GM08714 (cell line): Measurements from ENCODE around the gene AMACR.
"Not testable (repeated sequence)": the region's sequence is repeated elsewhere in the genome, so short reads cannot be mapped to it uniquely, and the experiment has no call there.

Source experiments
- H3K4me3 ChIP-seq: fragments of 200-500 bp; sonication (Bioruptor generic); 2 replicates; pipeline ENCODE4 v1.5.1; 2014; ENCODE audit warnings: mild to moderate bottlenecking, low read length, inconsistent platforms
- ZNF274 ChIP-seq: IDR thresholded peaks from 2 replicates; pipeline ENCODE4 v1.6.1; 2012; ENCODE audit warnings: mild to moderate bottlenecking, low read depth, low read length

Gene AMACR

DNA sequence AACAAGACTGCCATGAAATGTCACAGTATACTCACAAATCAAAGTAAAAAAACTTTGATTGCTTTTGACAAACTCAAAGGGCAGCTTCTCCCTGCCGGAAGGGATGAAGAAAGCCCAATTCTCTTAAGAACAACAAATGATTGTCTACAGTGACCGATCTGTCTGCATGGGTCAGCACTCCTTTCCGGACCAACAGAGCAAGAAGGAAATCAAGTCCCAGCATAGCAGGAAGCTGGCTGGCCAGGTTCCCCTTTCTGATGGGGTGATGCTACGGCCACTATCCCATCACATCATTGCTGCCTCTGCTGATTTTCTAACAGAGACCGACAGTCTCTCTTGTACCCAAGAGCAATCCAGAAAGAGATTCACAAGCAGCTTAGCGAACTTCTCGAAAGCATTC, 34.5 kb upstream of the AMACR start:
- no peak for TF ChIP-seq ZNF274
- H3K4me3 ChIP-seq: no peak overlapping the region

DNA sequence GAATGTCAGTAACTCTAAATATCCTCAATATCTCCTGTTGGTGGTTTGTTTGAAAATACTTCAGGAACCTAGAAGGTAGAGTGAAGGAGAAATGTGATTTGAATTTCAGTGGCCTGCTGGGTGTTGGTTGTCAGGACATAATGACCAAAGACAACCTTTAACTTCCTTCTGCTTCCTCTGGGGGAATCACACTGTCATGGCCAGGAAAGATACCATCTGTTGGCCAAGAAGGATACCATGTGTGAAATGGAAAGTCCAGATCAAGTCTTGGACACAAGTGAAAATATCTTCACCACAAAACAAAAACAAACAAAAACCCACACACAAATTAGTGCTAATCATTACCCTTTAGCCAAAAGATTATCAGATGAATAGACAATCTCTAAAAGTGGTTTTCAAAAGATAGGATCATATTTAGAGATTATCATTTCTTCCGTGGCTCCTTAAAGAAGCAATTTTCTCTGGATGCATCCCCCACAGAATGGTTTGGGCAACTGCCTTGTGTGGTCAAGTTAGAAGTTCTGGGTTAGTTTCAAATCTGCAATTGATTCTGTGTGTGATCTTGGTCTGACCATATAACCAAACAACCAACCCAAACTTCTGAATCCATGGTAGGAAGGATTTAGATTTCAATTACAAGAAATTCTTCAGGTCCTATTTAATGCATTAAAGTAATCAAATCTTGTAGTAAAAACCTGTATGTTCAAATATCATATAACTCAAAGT, 33.6 kb upstream of the AMACR start:
- no peak overlapping the region for H3K4me3 ChIP-seq
- TF ChIP-seq ZNF274: no peak

DNA sequence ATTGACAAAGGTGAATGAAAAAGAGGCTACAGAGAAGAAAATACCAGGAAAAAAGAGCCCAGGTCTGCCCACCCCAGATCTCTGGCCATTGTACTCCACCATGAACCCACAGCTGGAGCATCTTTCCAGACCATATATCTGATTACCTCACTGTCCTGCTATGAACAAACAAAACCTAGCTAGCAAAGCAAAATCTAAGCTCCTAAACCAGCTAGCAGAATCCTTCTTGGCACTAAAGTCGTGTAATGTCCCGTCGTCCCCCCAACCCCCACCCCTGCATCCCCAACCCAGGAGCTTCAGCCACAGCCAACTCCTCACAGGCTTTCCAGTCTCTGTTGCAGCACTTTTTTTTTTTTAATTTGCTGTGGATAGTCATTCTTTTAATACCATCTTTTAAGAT, 32.6 kb upstream of the AMACR start:
- no peak overlapping the region for H3K4me3 ChIP-seq
- no peak for TF ChIP-seq ZNF274

DNA sequence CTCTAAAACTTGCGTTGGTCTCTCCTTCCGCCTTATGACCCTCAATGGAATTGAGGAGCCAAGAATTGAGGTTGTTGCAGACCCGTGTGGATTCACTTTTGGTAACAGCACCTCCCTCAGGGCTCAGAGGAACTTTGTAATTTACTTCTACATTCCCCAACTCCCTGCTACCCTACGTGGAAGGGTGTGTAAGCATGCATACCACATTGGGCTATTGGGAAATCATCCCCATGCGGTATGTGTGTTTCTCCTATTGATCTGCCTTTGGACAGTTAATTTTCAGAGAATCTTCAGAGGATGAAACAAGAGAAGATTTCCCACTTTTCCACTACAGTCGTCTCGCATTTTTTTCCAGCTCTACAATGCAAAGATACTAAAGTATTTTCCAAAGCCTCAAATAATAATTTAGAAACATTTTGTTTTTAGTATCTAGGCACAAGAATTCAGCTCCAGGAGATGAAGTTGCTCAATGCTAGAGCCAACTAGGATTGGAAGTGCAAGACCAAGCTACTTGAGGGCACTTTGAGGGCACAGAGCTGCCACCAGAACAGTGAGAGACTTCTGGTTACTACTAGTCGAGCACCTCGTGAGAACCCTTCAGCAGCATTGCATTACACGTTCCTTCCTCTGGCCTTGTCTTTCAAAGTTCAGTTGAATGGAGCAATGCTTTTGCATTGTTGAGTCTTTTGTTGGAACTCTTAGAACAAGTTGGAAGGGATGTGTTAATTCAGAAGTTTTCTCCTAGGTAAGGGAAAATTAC, 31.7 kb upstream of the AMACR start:
- no peak overlapping the region for H3K4me3 ChIP-seq
- no peak for TF ChIP-seq ZNF274

DNA sequence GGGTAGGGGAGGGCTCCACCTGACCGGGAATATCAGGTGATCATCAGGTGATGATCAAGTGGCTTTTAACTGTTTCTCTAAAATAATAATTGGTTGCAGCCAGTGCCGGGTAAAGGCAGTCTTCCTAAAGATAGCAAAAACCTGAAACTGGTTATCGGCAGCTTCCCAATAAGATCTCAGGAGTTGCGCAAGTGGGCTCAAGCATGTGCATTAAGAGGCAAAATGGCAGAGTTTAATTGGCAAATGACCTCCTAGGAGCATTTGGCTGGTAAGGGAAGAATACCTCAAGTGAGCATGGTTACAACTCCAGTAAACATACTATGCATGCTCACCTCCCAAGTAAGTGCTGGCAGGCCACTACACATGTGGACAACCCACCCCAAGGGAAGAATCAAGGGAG, 31.0 kb upstream of the AMACR start:
- no peak overlapping the region for H3K4me3 ChIP-seq
- TF ChIP-seq ZNF274: no peak

DNA sequence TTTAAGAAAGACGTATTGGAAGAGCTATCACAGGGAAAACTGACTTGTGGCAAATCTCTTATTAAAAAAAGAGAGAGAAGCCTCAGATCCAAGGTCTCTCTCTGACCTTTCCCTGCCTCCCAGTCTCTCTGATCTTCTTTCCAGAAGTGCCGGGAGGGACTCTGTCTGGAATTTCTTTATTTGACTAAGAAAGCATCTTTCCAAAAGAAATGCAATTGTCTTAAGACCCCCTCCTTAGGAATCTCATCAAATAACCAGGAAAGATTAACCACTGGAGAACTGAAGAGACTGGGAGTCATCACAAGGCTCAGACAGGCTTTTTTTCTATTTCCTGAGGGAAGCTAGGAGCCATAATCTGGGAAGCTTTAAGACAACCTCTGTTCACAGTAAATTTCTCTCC, 30.5 kb upstream of the AMACR start:
- TF ChIP-seq ZNF274: no peak
- H3K4me3 ChIP-seq: no peak overlapping the region

DNA sequence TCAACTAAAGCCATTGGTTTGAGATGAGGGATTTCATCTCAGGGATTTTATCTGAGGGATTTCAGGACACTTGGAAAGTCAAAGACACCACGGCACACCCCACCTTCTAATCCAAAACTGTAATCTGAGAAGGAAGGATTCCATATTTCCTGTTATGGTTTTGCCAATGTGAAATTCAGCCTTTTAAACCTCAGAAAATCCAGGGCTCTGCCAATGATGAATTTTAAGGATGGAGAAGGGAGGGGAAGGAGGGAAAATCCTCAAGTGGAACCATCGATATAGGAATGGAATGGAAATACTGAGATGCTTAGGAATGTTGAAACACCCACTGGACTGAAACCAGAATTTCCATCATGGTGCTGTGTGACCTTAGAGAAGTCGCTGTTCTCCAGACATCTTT, 29.9 kb upstream of the AMACR start:
- no peak for TF ChIP-seq ZNF274
- H3K4me3 ChIP-seq: no peak overlapping the region

DNA sequence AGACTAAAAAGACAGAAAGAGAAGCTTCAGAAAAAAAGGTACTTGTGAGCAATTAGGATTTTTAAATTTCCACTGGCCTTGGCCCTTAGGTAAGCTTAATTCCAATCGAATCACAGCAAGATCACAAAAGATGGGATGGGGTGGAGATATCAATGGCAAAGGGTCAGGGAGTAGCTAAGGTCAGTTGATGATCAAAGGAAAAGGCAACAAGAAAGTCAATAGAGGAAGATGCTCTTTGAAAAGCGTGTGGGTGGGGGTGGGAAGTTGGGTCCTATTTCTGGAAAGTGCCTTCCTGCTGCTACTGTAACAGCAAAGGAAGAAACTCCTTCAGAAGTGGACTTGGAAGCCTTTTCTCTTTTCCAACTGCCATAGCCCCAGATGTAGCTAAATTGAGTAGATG, 27.9 kb upstream of the AMACR start:
- TF ChIP-seq ZNF274: no peak
- H3K4me3 ChIP-seq: no peak overlapping the region

DNA sequence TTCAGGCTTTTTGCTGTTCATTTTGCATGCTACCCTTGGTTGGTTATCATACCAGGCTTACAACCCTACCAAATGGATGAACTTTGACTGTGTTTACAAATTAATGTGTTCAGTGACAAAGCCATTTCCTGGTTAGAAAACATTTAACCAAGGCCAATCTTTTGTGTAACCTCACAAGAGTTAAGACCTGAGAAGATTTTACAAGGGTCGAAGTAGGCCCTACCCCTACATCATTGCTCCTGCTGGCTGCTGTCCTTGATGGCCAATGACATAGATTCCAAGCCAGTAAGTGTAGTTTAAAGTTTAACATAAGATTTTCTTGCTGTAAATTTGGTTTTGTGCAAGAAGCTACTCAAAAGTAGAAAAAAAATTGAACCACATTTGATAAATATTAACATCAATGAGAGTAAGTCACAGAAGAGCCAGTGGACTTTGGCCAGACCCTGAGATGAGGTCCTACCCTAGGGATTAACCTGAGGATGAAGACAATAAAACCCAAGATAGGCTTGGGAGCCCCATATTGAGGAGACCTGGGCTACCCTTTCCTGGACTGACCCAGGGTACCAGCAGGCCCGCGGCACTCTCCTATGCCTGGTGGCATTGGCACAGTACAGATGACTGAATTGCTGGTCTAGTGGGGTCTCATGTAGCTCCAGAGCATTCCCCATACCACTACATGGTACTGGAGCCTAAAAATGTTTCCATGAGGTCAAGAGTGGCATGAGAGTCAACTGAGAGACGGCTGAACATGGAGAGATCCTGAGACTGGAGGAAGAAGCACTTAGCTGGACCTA, 26.9 kb upstream of the AMACR start:
- H3K4me3 ChIP-seq: no peak overlapping the region
- TF ChIP-seq ZNF274: no peak

DNA sequence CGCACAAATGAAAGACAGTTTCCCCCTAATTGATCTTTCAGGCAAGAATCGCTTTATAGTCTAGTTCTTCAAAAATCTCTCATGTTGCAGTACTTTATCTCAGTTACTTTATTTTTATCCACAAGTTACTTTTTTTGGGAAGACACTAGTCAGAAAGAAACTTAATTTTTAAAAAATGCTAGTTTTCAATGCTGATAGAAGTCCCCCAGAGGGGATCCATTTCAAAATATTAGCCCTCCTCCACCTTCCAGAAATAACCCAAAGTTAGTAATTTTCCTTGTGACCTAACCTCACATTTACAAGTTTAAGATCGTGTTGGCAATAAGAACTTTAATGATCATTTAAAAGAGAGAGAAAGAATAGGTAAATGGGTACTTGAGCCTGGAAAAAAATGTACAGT, 24.1 kb upstream of the AMACR start:
- H3K4me3 ChIP-seq: no peak overlapping the region
- no peak for TF ChIP-seq ZNF274

DNA sequence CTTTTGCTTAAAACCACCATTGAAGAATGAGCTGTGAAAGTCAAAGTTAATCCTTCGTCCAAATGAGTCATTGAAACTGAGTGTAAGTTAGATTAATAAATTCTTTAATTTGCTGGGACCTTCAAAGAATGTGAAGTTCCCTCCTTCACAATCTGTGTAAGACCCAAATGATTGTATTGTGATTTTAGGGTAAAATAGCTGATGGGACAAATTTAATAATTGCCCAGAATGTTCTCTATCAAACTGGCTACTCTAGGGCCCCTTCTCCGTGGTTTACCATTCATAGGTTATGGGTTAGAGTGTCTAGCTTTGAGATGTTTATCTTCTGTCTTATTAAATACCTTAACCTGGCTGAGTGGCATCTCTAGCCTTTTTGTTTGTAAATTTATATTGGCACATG, 23.3 kb upstream of the AMACR start:
- no peak for TF ChIP-seq ZNF274
- H3K4me3 ChIP-seq: no peak overlapping the region

DNA sequence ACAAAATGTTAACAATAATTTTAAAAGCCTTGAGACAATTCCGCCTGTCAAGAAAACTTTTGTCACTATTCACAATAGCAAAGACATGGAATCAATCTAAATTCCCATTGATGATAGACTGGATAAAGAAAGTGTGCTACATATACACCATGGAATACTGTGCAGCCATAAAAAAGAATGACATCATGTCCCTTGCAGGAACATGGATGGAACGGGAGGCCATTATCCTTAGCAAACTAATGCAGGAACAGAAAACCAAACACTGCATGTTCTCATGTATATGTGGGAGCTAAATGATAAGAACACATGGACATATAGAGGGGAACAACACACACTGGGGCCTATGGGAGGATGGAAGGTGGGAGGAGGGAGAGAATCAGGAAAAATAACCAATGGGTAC, 22.7 kb upstream of the AMACR start:
- not testable (repeated sequence) for H3K4me3 ChIP-seq

DNA sequence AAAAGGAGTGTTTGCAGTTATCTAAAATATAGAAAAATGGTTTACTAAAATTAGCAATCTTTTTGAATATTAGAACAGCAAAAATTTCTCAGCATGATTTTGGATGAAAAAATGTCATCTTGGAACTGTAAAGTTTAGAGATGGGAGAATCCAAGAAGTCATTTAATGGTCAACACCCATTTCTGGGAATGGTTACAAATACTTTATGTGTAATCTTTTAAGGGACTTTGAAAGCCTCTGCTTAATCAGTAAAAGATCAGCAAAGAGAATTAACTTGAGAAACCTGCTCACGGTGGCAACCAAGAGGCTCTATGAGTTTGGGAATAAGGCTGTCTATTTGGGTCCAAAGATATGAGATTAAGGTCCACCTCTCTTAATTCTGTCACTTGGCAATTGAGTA, 22.2 kb upstream of the AMACR start:
- TF ChIP-seq ZNF274: no peak
- no peak overlapping the region for H3K4me3 ChIP-seq

DNA sequence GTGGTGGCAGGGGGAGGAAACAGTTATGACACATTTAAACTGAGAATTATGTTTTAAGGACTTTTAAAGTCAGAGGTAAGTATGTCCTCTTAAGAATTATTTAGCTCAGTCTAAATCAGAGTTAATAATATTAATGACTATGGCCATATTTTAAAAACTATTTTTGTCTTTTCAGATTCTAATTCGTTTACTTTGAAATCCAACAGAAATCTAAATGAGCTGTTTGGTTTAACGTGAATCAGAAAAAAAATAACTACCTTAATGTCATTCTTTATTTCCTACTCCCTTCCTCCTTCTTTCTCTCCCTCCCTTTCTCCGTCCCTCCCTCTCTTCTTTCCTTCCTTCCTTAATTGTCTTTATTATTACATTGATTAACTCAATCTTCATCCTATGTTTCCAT, 20.5 kb upstream of the AMACR start:
- H3K4me3 ChIP-seq: no peak overlapping the region
- no peak for TF ChIP-seq ZNF274
